KBM-7 (cell line): ENCODE results near the gene SYNDIG1.

Experiments used
- DNase-seq: peaks from one replicate; pipeline ENCODE4 v3.0.0-alpha.2; 2015
- in situ Hi-C: fragments of 300-500 bp; cut with MboI; formaldehyde crosslinking; loops from 2 replicates; pipeline ENCODE4 v1.14.3; 2020; ENCODE audit warnings: low sequenced_read_pairs, low pct_unique_long_range_greater_than_20kb, mixed read lengths

Gene SYNDIG1

GRCh38 chr20:24445510-24446170 lies 23.8 kb upstream of the SYNDIG1 start:
- in situ Hi-C loops = no loop called here
- DNase-seq = no peak

- DNase-seq = no peak
- in situ Hi-C loops = no loop called here
Observed at GRCh38 chr20:24446811-24447210, 22.6 kb upstream of the SYNDIG1 start.

GRCh38 chr20:24448170-24448569 lies 21.3 kb upstream of the SYNDIG1 start:
- DNase-seq = no peak
- in situ Hi-C loops = no loop called here

- in situ Hi-C loops = no loop called here
- DNase-seq = no peak
Observed at GRCh38 chr20:24449026-24449720, 20.3 kb upstream of the SYNDIG1 start.

- in situ Hi-C loops = no loop called here
- DNase-seq = no peak
Observed at GRCh38 chr20:24450177-24450576, 19.3 kb upstream of the SYNDIG1 start.

- DNase-seq = no peak
- in situ Hi-C loops = no loop called here
Observed at GRCh38 chr20:24450624-24451376, 18.6 kb upstream of the SYNDIG1 start.

GRCh38 chr20:24451428-24451827 lies 18.0 kb upstream of the SYNDIG1 start:
- DNase-seq = no peak
- in situ Hi-C loops = no loop called here

GRCh38 chr20:24452016-24452415 lies 17.4 kb upstream of the SYNDIG1 start:
- in situ Hi-C loops = no loop called here
- DNase-seq = no peak

- no peak for DNase-seq
- in situ Hi-C loops = no loop called here
Observed at GRCh38 chr20:24452498-24453127, 16.8 kb upstream of the SYNDIG1 start.

GRCh38 chr20:24453869-24454268 lies 15.6 kb upstream of the SYNDIG1 start:
- DNase-seq = no peak
- in situ Hi-C loops = no loop called here

- in situ Hi-C loops = no loop called here
- no peak for DNase-seq
Observed at GRCh38 chr20:24455081-24455480, 14.3 kb upstream of the SYNDIG1 start.

GRCh38 chr20:24456398-24456781 lies 13.0 kb upstream of the SYNDIG1 start:
- in situ Hi-C loops = no loop called here
- DNase-seq = no peak

- in situ Hi-C loops = no loop called here
- no peak for DNase-seq
Observed at GRCh38 chr20:24458436-24458835, 11.0 kb upstream of the SYNDIG1 start.

- in situ Hi-C loops = no loop called here
- no peak for DNase-seq
Observed at GRCh38 chr20:24459733-24460132, 9.7 kb upstream of the SYNDIG1 start.

- DNase-seq = no peak
- in situ Hi-C loops = no loop called here
Observed at GRCh38 chr20:24460712-24461111, 8.7 kb upstream of the SYNDIG1 start.

- in situ Hi-C loops = no loop called here
- DNase-seq = no peak
Observed at GRCh38 chr20:24461848-24462247, 7.6 kb upstream of the SYNDIG1 start.

GRCh38 chr20:24462460-24463010 lies 6.9 kb upstream of the SYNDIG1 start:
- in situ Hi-C loops = no loop called here

GRCh38 chr20:24465159-24465558 lies 4.3 kb upstream of the SYNDIG1 start:
- no peak for DNase-seq
- in situ Hi-C loops = no loop called here

More at GRCh38 chr20:24462460-24463010, 6.9 kb upstream of the SYNDIG1 start:
- DNase-seq = no peak

GRCh38 chr20:24465730-24466129 lies 3.7 kb upstream of the SYNDIG1 start:
- in situ Hi-C loops = no loop called here
- DNase-seq = no peak
